Breast epithelium (tissue), 4 donors: ENCODE results near the gene APC. TPM values are rescaled to one million over a fixed set of nuclear protein-coding genes. Genes with fewer than 3 reads are reported as not detected.
A peak's percentile ranks its signal among the peaks of the same experiment; 100 is the strongest.

Source experiments
- DNase-seq, 2 donors: peaks; one replicate each; pipeline ENCODE4 v3.0.0-alpha.2; 2019; ENCODE audit warnings: low spot score in 2 of 2
- H3K27ac ChIP-seq, 2 donors: fragments of 200-600 bp; sonication (generic) in 1 of 2; one replicate each; pipeline ENCODE4 v1.5.1; 2016 to 2019; ENCODE audit warnings: mild to moderate bottlenecking in 1 of 2
- H3K27me3 ChIP-seq, 2 donors: fragments of 200-600 bp; sonication (generic) in 1 of 2; one replicate each; pipeline versions ENCODE4 v1.5.1 to v1.6.0; 2017 to 2019; ENCODE audit warnings: control low read depth in 1 of 2, mild to moderate bottlenecking in 1 of 2
- H3K36me3 ChIP-seq: fragments of 200-600 bp; one replicate; pipeline ENCODE4 v1.5.1; 2019
- H3K4me1 ChIP-seq, 2 donors: fragments of 200-600 bp; sonication (generic); one replicate each; pipeline ENCODE4 v1.5.1; 2016 to 2019; ENCODE audit warnings: control low read depth in 1 of 2
- H3K4me3 ChIP-seq, 3 donors: fragments of 200-600 bp; sonication (generic); 1 replicate in 2 of 3; 2 replicates in 1 of 3; pipeline ENCODE4 v1.5.1; 2016 to 2019; ENCODE audit warnings: mild to moderate bottlenecking in 3 of 3, moderate library complexity in 2 of 3
- H3K9me3 ChIP-seq, 2 donors: fragments of 200-600 bp; sonication (generic) in 1 of 2; one replicate each; pipeline ENCODE4 v1.5.1; 2016 to 2019; ENCODE audit warnings: control low read depth in 1 of 2
- POLR2A ChIP-seq: fragments of 450-650 bp; IDR thresholded peaks from one replicate; pipeline ENCODE4 v1.6.1; 2016; ENCODE audit warnings: antibody characterized with exemption, mild to moderate bottlenecking, moderate library complexity
- POLR2AphosphoS5 ChIP-seq, 3 donors: sonication (generic); formaldehyde crosslinking; IDR thresholded peaks; one replicate each; pipeline ENCODE4 v1.6.1; 2017; ENCODE audit warnings: antibody characterized with exemption in 3 of 3
- intact Hi-C: fragments of 100-400 bp; cut with DNase I; formaldehyde crosslinking; loops from one replicate; pipeline ENCODE4 v1.15.1; 2023; ENCODE audit warnings: low total_unique reads
- total RNA-seq, 3 donors: library from RNA; depleted of rRNA; stranded (reverse); fragments of >200 nt; gene quantifications; one replicate each; pipeline ENCODE4 v1.1.0, GENCODE V29; 2016
- TF ChIP-seq, protein P1 (sequence below), 3 donors: fragments of 450-650 bp; IDR thresholded peaks; one replicate each; pipeline ENCODE4 v1.5.1; 2016 to 2017; ENCODE audit warnings: antibody characterized with exemption in 3 of 3, mild to moderate bottlenecking in 3 of 3, moderate library complexity in 3 of 3

The APC gene
- total RNA-seq, 3 donors from 2014 or later: 51.5 to 73.9 (median 65.1) TPM

DNA sequence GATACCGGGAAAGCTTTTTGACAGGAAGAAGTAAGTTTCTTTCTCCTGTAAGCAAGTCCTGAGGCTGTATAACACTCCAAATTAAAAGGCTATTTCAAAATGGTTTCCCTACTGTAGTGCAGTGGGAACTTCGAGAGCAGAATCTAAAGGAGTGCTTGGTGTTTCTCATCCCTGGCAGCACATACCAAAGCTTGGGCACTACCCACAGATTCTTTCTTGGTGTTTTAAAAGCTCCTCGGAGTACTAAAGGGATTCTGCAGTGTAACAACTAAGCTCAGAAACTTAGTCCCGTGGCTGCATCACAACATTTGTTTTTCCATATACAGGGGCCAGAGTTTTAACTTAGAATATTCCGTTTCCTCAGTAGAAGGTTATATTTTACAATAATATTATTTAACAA, 5.6 kb upstream of the APC start:
- Histone ChIP-seq H3K9me3 (no peaks in the 10 kb centered on the region), H3K27ac (no peak overlapping the region), H3K4me3 (no peak overlapping the region), H3K27me3 (no peaks in the 10 kb centered on the region), H3K4me1 (no peaks in the 10 kb centered on the region), H3K36me3 (no peaks in the 10 kb centered on the region)
- intact Hi-C loops: no loop called here
- DNase-seq: no peak
- TF ChIP-seq POLR2A: no peak
- no peak for TF ChIP-seq POLR2AphosphoS5 (IDR thresholded peaks at IDR 0.05)
- TF ChIP-seq, protein P1, sequence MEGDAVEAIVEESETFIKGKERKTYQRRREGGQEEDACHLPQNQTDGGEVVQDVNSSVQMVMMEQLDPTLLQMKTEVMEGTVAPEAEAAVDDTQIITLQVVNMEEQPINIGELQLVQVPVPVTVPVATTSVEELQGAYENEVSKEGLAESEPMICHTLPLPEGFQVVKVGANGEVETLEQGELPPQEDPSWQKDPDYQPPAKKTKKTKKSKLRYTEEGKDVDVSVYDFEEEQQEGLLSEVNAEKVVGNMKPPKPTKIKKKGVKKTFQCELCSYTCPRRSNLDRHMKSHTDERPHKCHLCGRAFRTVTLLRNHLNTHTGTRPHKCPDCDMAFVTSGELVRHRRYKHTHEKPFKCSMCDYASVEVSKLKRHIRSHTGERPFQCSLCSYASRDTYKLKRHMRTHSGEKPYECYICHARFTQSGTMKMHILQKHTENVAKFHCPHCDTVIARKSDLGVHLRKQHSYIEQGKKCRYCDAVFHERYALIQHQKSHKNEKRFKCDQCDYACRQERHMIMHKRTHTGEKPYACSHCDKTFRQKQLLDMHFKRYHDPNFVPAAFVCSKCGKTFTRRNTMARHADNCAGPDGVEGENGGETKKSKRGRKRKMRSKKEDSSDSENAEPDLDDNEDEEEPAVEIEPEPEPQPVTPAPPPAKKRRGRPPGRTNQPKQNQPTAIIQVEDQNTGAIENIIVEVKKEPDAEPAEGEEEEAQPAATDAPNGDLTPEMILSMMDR (IDR thresholded peaks at IDR 0.05): no peak

DNA sequence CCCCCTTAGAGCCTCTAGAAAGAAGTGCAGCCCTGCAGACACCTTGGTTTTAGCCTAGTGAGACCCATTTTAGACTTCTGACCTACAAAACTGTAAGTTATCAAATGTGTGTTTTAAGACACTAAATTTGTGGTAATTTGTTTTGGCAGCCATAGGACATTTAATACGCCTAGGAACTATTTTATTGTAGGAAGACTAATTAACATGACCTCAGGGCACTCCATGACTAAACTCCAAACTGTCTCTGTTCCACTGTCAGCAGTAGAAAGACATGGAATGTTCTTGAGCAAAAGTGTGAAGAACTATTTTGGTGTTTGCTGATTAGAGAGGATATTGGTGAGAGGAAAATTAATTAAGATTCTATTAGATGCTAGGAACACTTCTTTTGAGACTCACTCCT, 4.1 kb upstream of the APC start:
- TF ChIP-seq, protein P1 (IDR thresholded peaks at IDR 0.05): no peak
- TF ChIP-seq POLR2A (no peak), POLR2AphosphoS5 (IDR thresholded peaks at IDR 0.05) (no peak)
- H3K4me1 ChIP-seq: no peaks in the 10 kb centered on the region
- no peak overlapping the region for H3K4me3 ChIP-seq
- no peak overlapping the region for H3K27ac ChIP-seq
- no peaks in the 10 kb centered on the region for H3K27me3 ChIP-seq
- H3K9me3 ChIP-seq: no peaks in the 10 kb centered on the region
- intact Hi-C loops: no loop called here
- H3K36me3 ChIP-seq: no peaks in the 10 kb centered on the region
- DNase-seq: no peak

DNA sequence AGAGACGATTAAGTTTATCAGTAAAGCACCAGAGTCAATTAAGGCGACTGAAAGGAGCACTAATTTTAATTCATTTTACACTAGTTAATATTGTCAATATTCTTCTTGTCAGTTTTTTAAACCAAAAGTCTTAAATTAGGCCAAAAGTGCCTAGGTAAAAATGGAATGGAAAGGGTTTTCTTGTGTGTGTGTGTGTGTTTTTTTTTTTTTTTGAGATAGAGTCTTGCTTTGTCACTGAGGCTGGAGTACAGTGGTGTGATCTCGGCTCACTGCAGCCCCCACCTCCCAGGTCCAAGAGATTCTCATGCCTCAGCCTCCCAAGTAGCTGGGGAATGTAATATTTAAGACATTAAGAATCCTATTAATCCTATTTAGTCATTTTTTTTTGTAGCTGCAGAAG, 3.1 kb upstream of the APC start:
- H3K9me3 ChIP-seq: no peaks in the 10 kb centered on the region
- TF ChIP-seq, protein P1 (IDR thresholded peaks at IDR 0.05): no peak
- intact Hi-C loops: no loop called here
- H3K4me1 ChIP-seq: no peaks in the 10 kb centered on the region
- H3K4me3 ChIP-seq: no peak overlapping the region
- H3K27ac ChIP-seq: no peak overlapping the region
- H3K36me3 ChIP-seq: no peaks in the 10 kb centered on the region
- H3K27me3 ChIP-seq: no peaks in the 10 kb centered on the region
- DNase-seq: no peak

DNA sequence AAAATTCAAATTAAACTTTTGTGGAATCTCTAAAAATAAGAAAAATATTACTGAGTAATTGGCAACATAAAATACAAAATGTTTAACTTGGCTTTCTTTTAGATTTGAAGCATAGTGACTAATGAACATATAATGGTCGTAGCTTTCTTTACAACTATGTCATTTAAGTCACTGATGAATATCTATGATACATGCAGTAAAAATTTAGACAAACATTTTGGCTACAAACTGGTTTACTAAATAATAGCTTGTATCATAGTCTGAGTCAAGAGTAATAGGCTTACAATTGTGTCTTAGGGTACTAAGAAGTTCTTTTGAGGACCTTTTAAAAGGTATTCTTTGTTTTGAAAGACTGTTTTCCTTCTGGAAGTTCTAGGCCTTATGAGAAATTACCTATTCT, 2.0 kb upstream of the APC start:
- intact Hi-C loops: no loop called here
- Histone ChIP-seq H3K4me3 (no peak overlapping the region), H3K27me3 (no peaks in the 10 kb centered on the region), H3K27ac (no peak overlapping the region), H3K4me1 (no peaks in the 10 kb centered on the region), H3K9me3 (no peaks in the 10 kb centered on the region), H3K36me3 (no peaks in the 10 kb centered on the region)
- TF ChIP-seq, protein P1 (IDR thresholded peaks at IDR 0.05): no peak
- TF ChIP-seq POLR2A (no peak), POLR2AphosphoS5 (IDR thresholded peaks at IDR 0.05) (no peak)
- DNase-seq: no peak

DNA sequence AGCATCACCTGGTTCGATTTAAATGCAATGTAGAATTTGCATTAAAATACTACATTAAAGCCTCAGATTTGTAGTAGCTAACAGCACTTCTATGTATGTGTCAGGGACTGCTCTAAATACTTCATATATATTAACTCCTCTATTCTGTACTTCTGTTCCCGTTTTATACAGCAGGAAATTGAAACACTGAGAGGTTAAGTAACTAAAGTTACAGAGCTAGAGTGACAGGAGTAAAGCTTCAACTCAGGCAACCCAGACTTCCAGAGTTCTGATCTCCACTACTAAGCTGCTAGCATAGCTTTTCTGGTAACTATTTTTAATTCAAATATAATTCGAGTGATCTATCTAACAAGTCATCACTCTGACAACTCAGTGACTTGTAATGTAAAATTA, 619 bp upstream of the APC start:
- H3K4me1 ChIP-seq: no peaks in the 10 kb centered on the region
- no peaks in the 10 kb centered on the region for H3K9me3 ChIP-seq
- intact Hi-C loops: no loop called here
- H3K36me3 ChIP-seq: no peaks in the 10 kb centered on the region
- DNase-seq: no peak
- peak overlapping the region; percentile 31 to 78 for H3K27ac ChIP-seq
- TF ChIP-seq, protein P1 (IDR thresholded peaks at IDR 0.05): no peak
- no peak for TF ChIP-seq POLR2AphosphoS5 (IDR thresholded peaks at IDR 0.05)
- no peak for TF ChIP-seq POLR2A
- peak overlapping the region; percentile 55 to 78 (median 59) for H3K4me3 ChIP-seq
- H3K27me3 ChIP-seq: no peaks in the 10 kb centered on the region
